Smooth muscle cell (in vitro differentiated cells): Measurements from ENCODE around the gene PGGHG. TPM values are rescaled to one million over a fixed set of nuclear protein-coding genes. Genes with fewer than 3 reads are reported as not detected.
"Not testable (repeated sequence)": the region's sequence is repeated elsewhere in the genome, so short reads cannot be mapped to it uniquely, and the experiment has no call there.

Experiments
- DNase-seq: peaks from one replicate; lab custom pipeline; 2025; ENCODE audit not compliant: unreplicated experiment; lab: John Stamatoyannopoulos, UW
- H2AFZ ChIP-seq: fragments of 200-600 bp; sonication (generic); 2 replicates; pipeline ENCODE4 v1.6.0; 2016; ENCODE audit warnings: antibody characterized with exemption, low read depth, mild to moderate bottlenecking
- H3F3A ChIP-seq: fragments of 200-600 bp; sonication (generic); 2 replicates; pipeline ENCODE4 v1.6.0; 2017; ENCODE audit warnings: antibody characterized with exemption, low read depth
- H3K27ac ChIP-seq: fragments of 200-600 bp; sonication (generic); 2 replicates; pipeline ENCODE4 v1.5.1; 2016; ENCODE audit warnings: low read depth, mild to moderate bottlenecking
- H3K27me3 ChIP-seq: fragments of 200-600 bp; sonication (generic); 2 replicates; pipeline ENCODE4 v1.6.1; 2016; ENCODE audit warnings: low read depth, mild to moderate bottlenecking
- H3K36me3 ChIP-seq: fragments of 200-600 bp; sonication (generic); 2 replicates; pipeline ENCODE4 v1.5.1; 2016; ENCODE audit warnings: low read depth
- H3K4me1 ChIP-seq: fragments of 200-600 bp; sonication (generic); 2 replicates; pipeline ENCODE4 v1.5.1; 2016; ENCODE audit warnings: low read depth
- H3K4me2 ChIP-seq: fragments of 200-600 bp; sonication (generic); 2 replicates; pipeline ENCODE4 v1.6.0; 2016; ENCODE audit warnings: mild to moderate bottlenecking
- H3K4me3 ChIP-seq: fragments of 200-600 bp; sonication (generic); 2 replicates; pipeline ENCODE4 v1.5.1; 2016; ENCODE audit warnings: mild to moderate bottlenecking
- H3K79me2 ChIP-seq: fragments of 200-600 bp; sonication (generic); 2 replicates; pipeline ENCODE4 v1.6.0; 2016; ENCODE audit warnings: low read depth, mild to moderate bottlenecking
- H3K9ac ChIP-seq: fragments of 200-600 bp; sonication (generic); 2 replicates; pipeline ENCODE4 v1.6.0; 2016; ENCODE audit warnings: low read depth
- H3K9me3 ChIP-seq: fragments of 200-600 bp; sonication (generic); replicated peaks from 2 replicates; pipeline ENCODE4 v1.5.1; 2016; ENCODE audit warnings: low read depth
- H4K20me1 ChIP-seq: fragments of 200-600 bp; sonication (generic); 2 replicates; pipeline ENCODE4 v1.6.0; 2016; ENCODE audit warnings: low read depth
- CTCF ChIP-seq: fragments of 200-600 bp; sonication (generic); IDR thresholded peaks from 2 replicates; pipeline ENCODE4 v1.5.1; 2017; ENCODE audit warnings: borderline replicate concordance, mild to moderate bottlenecking, antibody characterized with exemption; ENCODE audit not compliant: insufficient read depth, poor library complexity, severe bottlenecking
- WGBS: methylation state at CpG from one replicate; pipeline ENCODE4 v1.1.7; 2016; ENCODE audit warnings: low lambda C conversion rate; 5-methylcytosine and 5-hydroxymethylcytosine counted together
- polyA plus RNA-seq: library from polyadenylated mRNA; unstranded; fragments of >200 nt; fragmentation: Nextera tagmentation; extraction: Ambion mirVana; gene quantifications from 2 replicates; pipeline ENCODE4 v1.2.1, GENCODE V29; 2016
- total RNA-seq: library from RNA; depleted of rRNA; stranded (reverse); fragments of >200 nt; gene quantifications from 2 replicates; pipeline ENCODE4 v1.2.3, GENCODE V29; 2014

PGGHG gene
- total and polyA plus RNA-seq, 2 experiments from 2014 or later: 8.6 to 16.6 TPM

- DNase-seq, H3K36me3 ChIP-seq, H3F3A ChIP-seq, H2AFZ ChIP-seq, H3K27me3 ChIP-seq, H3K9me3 ChIP-seq, H3K9ac ChIP-seq, H3K27ac ChIP-seq: not testable (repeated sequence)
- Histone ChIP-seq H3K4me3 (peak overlapping the region; percentile 72), H3K4me2 (peak overlapping the region; percentile 92), H4K20me1 (peaks cover 29% of the 10 kb centered on the region), H3K4me1 (peaks cover 23% of the 10 kb centered on the region), H3K79me2 (peaks cover 48% of the 10 kb centered on the region)
- WGBS: 7% methylated on average over 7 of the region's 79 CpGs
These were observed 29.6 kb downstream of the PGGHG start for GRCh38 chr11:318405-319120.

GRCh38 chr11:319121-319887 is 30.4 kb downstream of the PGGHG start:
- Histone ChIP-seq H4K20me1 (peaks cover 25% of the 10 kb centered on the region), H3K4me1 (peaks cover 21% of the 10 kb centered on the region), H3K4me3 (peak overlapping the region; percentile 72), H3K27ac (peak overlapping the region; percentile 41), H3K79me2 (peaks cover 44% of the 10 kb centered on the region), H3K4me2 (peak overlapping the region; percentile 92)
- WGBS: 17% methylated on average over 20 of the region's 29 CpGs
- not testable (repeated sequence) for H3K36me3 ChIP-seq, H3F3A ChIP-seq, DNase-seq, H3K9me3 ChIP-seq, H2AFZ ChIP-seq, H3K27me3 ChIP-seq, H3K9ac ChIP-seq

- not testable (repeated sequence) for H3K9ac ChIP-seq, H3K27me3 ChIP-seq, H3K9me3 ChIP-seq, DNase-seq, H3F3A ChIP-seq, H3K36me3 ChIP-seq, H2AFZ ChIP-seq
- peaks cover 22% of the 10 kb centered on the region for H4K20me1 ChIP-seq
- WGBS: 25% methylated on average over 10 of the region's 10 CpGs
- peaks cover 38% of the 10 kb centered on the region for H3K79me2 ChIP-seq
- H3K4me1 ChIP-seq: peaks cover 21% of the 10 kb centered on the region
- H3K27ac ChIP-seq: peak overlapping the region; percentile 77
- peak overlapping the region; percentile 95 for H3K4me2 ChIP-seq
- H3K4me3 ChIP-seq: peak overlapping the region; percentile 72
These were observed 31.0 kb downstream of the PGGHG start for GRCh38 chr11:319888-320273.

GRCh38 chr11:324156-324555 is 35.2 kb downstream of the PGGHG start:
- peak overlapping the region; percentile 70 for H3K27ac ChIP-seq
- H3K4me1 ChIP-seq: peaks cover 7% of the 10 kb centered on the region
- H3K79me2 ChIP-seq: peaks cover 13% of the 10 kb centered on the region
- H3K27me3 ChIP-seq: no peaks in the 10 kb centered on the region
- H2AFZ ChIP-seq: peak overlapping the region; percentile 26
- 49% methylated on average over 11 of the region's 11 CpGs for WGBS
- no peak for DNase-seq
- no peaks in the 10 kb centered on the region for H3K9me3 ChIP-seq
- H3K4me3 ChIP-seq: no peak overlapping the region
- no peaks in the 10 kb centered on the region for H4K20me1 ChIP-seq
- H3K36me3 ChIP-seq: no peaks in the 10 kb centered on the region
- TF ChIP-seq CTCF: no peak
- H3K4me2 ChIP-seq: peak overlapping the region; percentile 51
- no peak overlapping the region for H3K9ac ChIP-seq
- peaks cover 7% of the 10 kb centered on the region for H3F3A ChIP-seq

- H3K27ac ChIP-seq: peak overlapping the region; percentile 70
- H3K9me3 ChIP-seq, H4K20me1 ChIP-seq, H3K36me3 ChIP-seq, H3K4me3 ChIP-seq, H3K4me1 ChIP-seq, DNase-seq, H3K9ac ChIP-seq, H3K27me3 ChIP-seq, H3K79me2 ChIP-seq: not testable (repeated sequence)
- H2AFZ ChIP-seq: peak overlapping the region; percentile 26
- H3K4me2 ChIP-seq: peak overlapping the region; percentile 51
- H3F3A ChIP-seq: peaks cover 13% of the 10 kb centered on the region
- 41% methylated on average over 30 of the region's 34 CpGs for WGBS
These were observed 35.9 kb downstream of the PGGHG start for GRCh38 chr11:324593-325517.
